K562 treated with DMSO at 1 percent for 12 hours (cell line): ENCODE data around the gene ATP6V1F. TPM values are rescaled to one million over a fixed set of nuclear protein-coding genes. Genes with fewer than 3 reads are reported as not detected.

Source experiments
- total RNA-seq: library from RNA; unstranded; fragments of 300-600 nt; gene quantifications from 2 replicates; pipeline ENCODE4 v1.2.3, GENCODE V29; 2022; ENCODE audit not compliant: insufficient read depth

Gene ATP6V1F
- total RNA-seq: 629 and 821 TPM in 2 replicates

GRCh38 chr7:128862571-128863432 is at the start of gene ATP6V1F:
Gene ATP6V1F, plus strand, starts transcription at chr7:128862856. Its CDS starts 49 bp downstream, at chr7:128862905.

GRCh38 chr7:128830231-128831177 is 32.2 kb upstream of the ATP6V1F start, which contains the start of gene FLNC:
Gene FLNC, plus strand, starts transcription at chr7:128830406. Its CDS starts 232 bp downstream, at chr7:128830638.

GRCh38 chr7:128910569-128910945 is 47.9 kb downstream of the ATP6V1F start, which contains the start of gene KCP:
Gene KCP, minus strand, starts transcription at chr7:128910709. Its CDS starts 33 bp downstream, at chr7:128910676.

Other genes starting within 250 kb of the ATP6V1F start
- 0.52 TPM in 1 of 2 replicates, not detected in the other for gene GARIN1A, start 190.6 kb upstream of the ATP6V1F start, total RNA-seq
- 79.4 and 238 TPM in 2 replicates for gene CALU, start 123.5 kb upstream of the ATP6V1F start, total RNA-seq
- gene OPN1SW, start 87.1 kb upstream of the ATP6V1F start, total RNA-seq: not detected in 2 replicates
- gene CCDC136, start 70.9 kb upstream of the ATP6V1F start, total RNA-seq: 10.8 and 47.5 TPM in 2 replicates
- gene FLNC, start 32.5 kb upstream of the ATP6V1F start, total RNA-seq: 22.4 and 76.5 TPM in 2 replicates
- gene KCP, start 47.9 kb downstream of the ATP6V1F start, total RNA-seq: 0.19 and 0.20 TPM in 2 replicates
- not detected in 2 replicates for gene IRF5, start 75.1 kb downstream of the ATP6V1F start, total RNA-seq
- gene TNPO3, start 192.3 kb downstream of the ATP6V1F start, total RNA-seq: 33.9 and 104 TPM in 2 replicates